GM21447 (cell line): ENCODE measurements around the gene SRGAP1.

Experiments
- ATAC-seq: cut with Tn5 transposase; IDR thresholded peaks from one replicate; pipeline ENCODE4 v1.9.1; 2021; ENCODE audit not compliant: unreplicated experiment

The SRGAP1 gene

DNA sequence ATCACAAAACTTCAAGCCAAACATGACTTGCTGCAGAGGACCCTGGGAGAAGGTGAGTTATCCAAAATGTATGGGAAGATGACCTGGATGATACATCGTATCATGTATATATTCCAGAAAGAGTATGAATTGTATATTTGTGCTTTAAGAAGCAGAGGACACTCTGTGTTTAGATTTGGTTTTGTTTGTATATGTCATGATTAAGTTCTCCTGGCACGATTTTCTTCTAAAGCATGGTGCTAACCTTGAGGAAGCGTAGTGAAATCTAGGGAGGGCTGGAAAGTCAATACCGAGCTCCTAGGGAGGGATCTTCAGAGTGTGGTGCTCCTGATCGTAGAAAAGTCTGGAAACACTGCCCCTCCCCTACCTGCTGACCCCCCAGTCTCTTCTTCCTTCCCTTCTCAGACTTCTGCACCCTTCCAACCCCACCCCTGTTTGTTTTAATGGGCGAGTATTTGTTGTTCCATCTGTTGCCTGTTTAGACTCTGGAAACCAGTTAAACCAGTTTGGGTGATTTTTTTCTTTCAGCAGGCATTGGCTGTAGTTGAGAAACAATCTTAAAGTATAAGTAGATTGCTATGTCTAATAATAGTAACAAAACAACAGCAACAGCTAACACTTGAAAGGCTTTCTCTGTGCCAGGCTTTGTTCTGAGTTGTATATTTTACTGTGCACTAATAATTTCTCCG is 236.0 kb downstream of the SRGAP1 start:
- no peak for ATAC-seq

DNA sequence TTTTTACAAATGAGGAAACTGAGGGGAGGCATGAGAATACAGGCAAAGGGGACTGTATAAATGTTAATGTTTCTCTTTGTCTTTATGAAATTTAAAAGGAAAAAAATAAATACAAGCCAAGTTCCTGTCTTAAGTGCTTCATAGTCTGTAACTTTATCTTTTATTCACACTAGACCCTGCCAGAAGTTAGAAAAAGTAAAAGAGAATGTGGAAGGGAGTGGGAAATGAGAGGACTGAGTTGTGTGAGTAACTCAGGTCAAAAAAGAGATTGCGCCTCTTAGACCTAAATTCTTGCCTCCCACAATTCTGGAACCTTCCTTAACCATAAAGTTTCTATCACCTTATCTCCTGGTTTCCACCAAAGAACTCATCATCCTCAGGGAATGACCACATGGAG is 236.5 kb downstream of the SRGAP1 start:
- ATAC-seq: no peak

DNA sequence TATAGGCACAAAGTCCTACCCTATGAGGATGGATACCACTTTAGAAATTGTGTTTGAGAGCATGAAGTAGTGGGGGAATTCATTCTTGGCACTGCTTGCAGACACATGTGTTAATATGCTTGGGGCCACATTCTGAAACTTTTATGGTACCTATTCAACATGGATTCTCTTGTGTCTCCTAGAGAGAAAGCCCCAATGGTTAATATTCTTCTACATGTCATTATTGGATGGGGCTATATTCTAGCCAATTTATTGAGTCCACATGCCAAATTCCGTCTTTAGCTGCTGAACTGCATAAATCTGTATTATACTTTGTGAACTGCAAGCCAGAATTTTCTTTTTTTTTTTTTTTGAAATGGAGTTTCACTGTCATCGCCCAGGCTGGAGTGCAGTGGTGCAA is 237.6 kb downstream of the SRGAP1 start:
- ATAC-seq: no peak

DNA sequence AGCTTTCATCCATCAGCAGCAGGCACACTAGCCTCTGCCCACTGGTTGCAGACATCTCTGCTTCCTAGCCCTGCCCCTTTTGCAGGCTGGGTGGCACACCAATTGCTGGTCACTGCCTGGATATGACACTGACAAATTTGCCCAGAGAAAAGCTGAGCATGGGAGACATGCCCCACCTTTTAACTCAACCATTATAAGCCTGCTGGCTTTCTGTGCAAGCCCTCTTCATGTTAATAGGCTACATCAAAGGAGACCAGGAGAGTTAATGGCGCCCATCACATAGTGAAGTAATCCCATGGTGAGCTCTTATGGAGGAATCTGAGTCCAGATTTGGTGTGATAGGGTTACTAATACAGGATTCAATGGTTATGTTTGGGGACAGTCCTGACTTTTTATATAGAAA is 238.4 kb downstream of the SRGAP1 start:
- no peak for ATAC-seq

DNA sequence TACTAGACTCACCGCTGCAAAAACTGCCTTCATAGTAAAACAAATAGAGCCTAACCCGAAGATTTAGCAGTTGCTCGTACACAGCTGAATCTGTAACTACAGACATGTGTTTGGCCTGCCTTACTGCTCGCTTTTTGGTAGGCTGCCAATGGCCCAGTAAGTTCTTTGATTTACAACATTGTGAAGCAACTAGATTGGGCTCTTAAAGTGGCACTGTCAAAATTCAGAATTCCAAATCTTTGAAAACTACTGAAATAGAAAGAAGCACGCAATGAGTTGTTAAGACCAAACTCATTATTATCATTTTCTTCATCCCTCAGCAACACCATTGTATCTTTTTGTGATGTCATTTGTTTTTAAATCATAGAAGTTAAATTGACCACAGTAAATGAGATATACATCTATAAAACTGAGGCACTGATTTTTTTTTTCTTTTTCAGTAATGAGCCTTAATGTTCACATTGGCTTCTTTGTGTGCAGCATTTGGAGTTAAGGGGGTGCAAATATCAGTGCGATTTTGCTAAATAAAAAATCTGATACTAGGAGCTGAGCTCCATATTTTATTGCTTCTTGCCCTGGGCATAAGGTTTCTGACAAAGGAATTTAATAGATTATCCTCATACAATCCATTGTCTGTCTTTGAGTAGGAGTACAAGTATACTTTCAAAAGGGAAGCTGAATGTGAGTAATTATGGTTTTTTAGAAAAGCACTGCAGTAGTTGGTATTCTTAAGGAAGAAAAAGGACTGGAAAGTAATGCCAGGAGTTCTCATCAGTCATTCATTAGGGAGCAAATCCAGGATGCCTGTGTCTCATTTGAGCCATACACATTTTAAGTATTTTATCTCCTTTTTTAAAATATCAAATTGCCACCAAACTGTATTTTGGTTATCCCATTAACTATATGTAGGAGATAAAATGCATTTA is 239.0 kb downstream of the SRGAP1 start:
- ATAC-seq: no peak

DNA sequence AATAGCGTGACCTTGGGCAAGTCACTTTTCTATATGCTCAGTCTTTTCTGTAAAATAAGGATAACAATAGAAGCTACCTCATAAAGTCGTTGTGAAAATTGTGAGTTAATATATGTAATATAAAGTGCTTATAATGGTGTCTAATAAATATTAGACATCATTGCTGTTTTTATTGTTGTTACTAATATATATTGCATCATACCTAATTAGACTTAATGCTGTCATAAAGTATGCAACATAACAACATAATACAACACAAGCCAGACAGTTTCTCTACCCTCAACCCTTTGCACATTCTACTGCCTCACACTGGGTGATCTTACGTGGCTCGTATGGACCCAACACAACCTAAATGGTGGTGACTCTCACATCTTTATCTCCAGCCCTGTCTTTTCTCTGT is 240.7 kb downstream of the SRGAP1 start:
- no peak for ATAC-seq

DNA sequence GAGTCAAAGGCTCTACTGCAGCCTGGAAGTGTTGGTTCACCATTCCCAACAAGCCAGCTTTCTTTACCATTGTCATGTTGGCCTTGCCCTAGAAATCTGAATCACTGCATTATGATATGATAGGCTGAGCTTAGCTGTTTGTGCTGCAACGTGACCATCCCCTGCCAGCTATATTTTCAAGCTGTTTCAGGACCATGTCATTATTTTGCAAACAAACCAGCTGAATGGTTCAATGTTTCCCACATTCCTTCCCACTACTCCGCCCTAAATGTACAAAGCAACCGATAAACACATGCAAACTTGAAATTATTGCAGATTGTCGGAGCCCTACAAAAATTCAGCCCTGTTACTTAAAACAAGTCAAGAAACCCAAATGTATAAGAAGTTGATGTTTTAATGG is 241.5 kb downstream of the SRGAP1 start:
- ATAC-seq: no peak

DNA sequence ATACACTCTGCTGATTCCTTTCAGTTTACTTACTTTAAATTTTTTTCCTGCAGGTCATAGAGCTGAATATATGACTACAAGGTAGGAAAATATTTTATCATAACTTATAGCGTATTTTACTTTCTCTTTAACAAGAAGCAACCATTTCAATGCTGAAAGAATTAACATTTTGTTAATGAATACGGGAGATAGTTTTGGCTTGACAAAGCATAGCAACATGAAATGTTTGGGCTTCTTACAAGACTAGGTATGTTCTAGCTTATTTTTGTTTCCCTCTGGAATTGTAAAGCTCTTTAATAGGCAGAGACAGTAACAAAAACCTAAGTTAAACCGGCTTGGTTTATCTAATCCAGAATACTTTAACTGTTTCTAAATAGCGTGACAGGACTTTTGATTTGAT is 242.4 kb downstream of the SRGAP1 start:
- ATAC-seq: no peak

DNA sequence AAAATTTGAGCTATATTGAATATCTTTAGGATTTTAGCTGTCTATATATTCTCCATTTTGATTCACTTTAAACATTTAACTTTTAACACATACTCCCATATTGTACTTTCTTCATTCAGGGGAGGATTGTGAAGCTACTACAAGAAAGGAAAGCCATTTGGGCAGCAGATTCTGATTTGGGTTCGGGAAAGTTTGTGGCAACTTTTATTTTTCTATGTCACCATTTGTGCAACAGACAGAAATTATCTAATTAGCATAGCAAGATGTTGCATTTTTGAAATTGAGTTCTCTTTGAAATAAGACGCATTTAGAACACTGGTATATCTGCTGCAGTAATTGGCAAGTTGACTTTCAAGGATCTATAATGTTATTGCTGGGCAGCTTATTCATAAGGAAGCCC is 243.3 kb downstream of the SRGAP1 start:
- no peak for ATAC-seq

DNA sequence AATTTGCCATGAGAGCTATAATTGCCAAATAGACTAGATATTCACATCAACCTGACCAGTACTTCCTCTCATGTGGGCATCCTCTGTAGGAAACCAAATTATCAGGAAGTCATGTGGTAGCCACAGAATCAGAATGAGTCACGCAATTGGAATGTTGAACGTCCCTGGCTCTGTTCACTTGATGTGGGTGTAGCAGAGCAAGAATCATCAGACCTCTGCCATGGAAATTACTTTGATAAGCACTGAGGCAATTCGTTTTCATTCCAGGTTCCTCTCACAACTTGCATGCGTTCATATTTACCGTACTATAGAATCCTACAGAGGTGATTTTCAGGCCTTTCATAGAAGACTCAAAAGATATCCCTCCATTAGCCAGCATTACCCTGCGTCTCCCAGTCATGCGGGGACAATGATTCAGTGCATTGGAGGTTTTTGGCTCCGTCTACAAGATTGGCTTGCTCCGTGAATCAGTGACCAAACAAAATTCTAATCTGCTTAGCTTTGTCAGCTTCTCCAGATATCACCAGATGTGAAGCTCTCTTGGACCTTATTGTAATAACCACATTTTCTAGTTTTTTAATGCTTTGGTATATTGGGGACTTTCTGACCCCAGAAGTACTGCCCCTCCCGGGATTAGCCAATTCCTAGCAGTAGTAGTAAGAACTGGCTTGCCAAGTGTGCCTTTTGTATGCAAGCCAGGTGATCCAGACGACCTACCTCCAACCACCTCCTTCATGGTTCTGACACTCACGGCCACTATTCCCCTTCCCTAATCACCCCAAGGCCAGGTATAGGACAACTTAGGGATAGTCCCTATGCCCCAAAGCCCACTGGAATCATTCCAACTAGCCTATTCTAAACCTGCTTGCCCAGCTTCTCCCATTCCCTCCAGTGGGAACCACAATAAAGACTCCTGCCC is 244.2 kb downstream of the SRGAP1 start:
- ATAC-seq: no peak

DNA sequence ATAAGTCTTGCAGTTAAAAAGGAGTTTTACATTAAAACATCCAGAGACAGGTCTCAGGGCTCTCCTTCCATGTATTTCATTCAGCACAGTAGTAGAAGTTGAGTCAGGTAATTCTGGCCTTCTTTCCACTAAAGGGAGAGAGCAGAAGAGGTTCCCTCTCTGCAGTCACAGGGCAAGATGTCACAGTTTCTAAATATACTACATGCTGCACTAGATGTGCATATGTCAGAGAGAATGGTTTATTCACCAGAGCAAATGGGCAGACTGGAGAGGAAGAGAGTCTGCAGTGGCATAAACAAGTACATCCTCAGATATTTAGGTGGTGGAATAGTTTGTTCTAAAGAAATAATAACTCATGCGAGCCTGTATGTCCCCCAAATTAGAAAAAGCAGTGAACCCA is 245.5 kb downstream of the SRGAP1 start:
- no peak for ATAC-seq

DNA sequence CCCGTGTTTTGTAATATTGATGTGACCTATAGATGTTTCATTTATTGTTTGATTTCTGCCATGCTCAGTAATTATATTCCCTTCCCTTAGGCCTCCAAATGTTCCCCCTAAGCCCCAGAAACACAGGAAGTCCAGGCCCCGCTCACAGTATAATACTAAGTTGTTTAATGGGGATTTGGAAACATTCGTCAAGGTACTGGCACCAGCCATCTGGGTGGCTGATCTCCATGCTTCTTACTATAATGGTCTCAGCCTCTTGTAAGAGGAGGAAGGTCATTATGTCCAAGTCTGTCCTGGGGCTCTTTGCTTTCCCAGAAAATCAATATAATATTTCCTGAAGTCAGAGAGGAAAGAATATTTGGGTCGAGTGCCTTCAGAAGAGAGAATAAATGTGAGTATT is 246.7 kb downstream of the SRGAP1 start:
- ATAC-seq: no peak

DNA sequence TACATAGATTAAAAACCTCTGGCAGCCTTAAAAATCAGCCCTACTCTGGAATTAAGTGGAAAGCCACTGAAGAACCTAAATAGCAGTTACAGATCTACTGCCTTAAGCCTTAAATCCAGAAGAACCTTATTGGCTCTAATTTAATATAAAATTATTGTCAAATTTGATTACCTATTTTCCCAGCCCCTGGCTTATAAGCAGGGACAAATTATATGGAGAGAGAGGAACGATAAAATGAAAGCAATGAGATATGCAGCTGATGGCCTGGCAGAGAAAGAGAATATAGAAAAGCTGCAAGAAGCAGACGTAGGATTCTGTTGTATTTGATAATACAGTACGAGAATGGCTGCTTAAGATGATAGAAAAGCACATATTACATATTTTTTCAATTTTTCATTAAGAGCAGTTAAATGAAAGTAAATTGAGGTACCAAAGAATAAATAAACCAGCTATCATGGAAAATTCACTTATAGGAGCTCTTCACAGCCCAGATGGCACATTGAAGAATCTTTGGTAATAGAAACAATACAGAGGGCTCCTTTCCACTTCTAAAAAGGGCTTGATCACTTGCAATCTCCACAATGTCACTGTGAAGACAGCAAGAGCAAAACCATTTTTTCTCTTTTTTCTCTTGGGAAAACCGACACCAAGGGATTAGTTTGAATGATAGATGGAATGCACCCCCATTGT is 248.2 kb downstream of the SRGAP1 start:
- no peak for ATAC-seq

DNA sequence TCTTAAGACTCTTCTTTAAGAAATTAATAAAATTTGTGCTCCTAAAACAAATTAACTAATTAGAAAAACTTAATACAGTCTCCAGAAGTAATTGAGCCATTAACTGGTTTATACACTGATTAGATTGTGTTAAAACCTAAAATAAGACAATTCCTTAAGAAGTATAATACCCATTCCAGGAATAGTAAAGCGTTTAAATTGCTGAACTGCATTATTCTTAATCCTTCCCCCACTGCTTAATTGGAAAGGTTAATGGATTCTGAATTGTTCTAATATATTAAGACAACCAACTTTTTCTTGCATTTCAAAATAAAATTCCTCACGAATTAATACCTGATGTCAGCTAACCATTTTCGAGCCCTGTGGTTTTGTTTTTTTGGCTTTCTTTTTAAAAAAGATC is 249.2 kb downstream of the SRGAP1 start:
- ATAC-seq: no peak

DNA sequence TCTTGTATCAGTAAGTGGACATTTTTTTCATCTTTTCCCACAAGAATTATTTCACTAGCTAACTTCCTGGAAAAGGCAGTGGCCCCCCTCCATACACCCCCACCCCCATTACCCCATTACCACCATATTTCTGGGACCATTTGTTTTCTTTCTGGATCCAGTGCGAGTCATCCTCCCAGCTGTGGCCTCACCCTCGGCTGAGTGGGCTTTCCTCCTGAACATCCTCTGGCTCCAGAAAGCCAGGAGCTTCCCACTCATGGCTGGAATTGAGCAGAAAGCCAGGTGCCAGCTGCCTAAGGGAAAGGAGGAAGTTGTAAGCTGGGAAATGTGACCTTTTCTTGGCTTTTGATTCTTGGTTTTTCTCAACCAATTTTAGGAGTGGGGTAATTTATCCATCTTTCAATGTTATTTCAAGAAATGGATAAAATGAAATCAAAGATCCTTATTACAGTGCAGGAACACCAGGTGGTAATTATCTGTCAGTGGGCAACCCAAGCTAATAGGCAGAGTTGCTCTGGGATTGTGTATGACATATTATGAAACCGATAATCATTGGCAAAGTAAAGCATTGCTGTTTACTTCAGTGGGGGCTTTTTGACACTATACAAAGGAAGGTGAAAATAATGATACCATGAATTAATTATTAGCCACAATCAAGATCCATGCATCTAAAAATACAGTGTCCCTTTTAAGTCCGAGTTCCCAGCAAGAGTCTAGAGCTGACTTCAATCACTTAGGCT is 253.0 kb downstream of the SRGAP1 start:
- no peak for ATAC-seq

DNA sequence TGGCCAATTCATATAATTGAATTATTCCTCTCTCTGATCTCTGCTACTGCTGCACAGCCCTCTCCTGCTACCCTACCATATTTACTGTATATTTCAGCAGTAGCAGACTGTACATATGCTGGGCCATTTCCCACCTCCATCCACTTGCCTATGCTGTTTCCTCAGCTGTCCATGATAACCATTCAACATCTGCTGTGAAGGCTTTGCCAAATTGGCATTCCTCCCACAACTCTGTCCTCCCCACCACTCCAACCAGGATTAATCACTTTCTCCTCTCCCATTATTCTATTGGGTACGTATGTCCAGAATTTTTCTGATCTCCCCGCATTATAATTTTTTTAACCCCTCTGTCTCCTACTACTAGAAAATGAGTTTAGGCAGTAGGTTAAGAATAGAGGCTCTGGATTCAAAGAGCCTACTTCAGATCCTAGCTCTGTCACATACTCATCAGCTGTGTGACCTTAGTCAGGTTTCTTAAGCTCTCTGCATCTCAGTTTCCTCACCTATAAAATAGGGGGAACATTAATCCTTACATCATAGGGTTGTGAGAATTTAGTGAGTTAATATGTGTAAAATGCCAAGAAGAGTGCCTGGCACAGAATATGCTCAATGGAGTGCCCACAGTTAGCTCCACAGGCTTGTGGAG is 254.3 kb downstream of the SRGAP1 start:
- no peak for ATAC-seq

DNA sequence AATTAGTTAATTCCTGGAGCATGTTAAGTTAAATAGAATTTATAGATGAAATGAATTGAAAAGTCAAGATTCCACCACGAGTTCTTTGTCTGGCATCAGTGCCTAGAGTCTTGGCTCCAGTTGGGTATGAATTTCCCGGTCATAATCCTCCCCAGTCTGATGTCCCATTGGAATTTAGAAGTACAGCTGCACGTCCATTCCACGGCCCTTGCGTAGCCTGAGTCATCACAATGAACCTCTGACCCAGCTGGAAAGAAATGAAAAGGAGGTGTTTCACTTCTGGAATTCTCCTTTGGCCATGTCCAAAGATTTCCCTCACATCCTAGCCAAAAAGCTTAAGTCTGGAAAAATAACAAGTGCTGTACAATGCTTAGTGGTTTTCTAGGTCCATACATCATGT is 254.9 kb downstream of the SRGAP1 start:
- no peak for ATAC-seq

DNA sequence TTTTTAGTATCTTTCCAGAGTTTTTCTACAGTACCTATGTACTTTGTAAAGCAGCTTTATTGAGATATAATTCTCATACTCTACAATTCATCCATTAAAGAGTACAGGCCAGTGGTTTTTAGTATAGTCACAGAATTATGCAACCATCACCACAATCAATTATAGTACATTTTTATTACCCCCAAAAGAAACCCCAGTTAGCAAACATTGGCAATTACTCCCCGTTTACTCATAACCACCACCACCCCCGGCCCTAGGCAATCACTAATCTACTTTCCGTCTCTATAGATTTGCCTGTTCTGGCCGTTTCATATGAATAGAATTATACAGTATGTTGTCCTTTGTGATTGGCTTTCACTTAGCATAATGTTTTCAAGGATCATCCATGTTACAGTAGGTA is 257.8 kb downstream of the SRGAP1 start:
- ATAC-seq: no peak

DNA sequence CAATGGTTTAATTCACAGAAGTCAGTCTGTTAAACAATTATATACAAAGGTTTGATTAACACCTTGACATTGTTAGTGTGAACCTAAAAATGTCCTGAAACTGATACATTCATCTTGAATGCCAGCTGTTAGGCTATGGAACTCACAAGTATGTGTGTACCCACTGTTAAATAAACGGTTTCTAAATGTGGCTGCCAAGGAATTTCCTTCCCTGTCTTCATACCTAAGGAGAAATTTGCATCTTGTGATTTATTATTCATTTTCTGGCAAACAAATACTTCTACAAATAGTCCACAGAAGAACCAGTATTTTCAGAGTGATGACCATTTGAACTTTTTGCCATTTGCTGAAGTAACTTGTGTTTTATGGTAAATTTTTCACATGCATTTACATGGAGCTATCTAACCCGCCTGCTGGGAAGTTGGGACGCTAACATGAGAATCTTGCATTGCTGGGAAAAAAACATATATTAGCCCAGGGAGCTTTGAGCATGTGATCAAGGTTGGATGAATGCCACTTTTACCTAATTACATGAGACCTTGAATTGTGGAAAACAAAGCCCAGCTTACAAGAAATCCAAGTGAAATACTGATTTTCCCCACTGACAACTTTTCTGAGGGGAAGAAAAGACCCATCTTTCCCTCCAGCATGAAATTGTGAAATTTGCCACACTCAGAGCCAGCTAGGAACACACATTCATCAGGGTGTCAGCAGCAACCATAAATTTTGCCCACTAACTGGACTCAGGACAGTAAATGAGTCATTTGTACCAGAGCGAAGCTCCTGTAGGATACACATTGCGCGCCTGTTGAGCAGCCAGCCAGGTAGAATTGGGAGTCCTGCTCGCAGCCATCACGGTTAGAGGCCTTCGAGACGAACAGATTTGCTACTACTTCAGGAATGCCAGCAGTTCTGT is 259.6 kb downstream of the SRGAP1 start:
- ATAC-seq: no peak
